H1 (cell line): Measurements from ENCODE around the gene ABHD11. TPM values are rescaled to one million over a fixed set of nuclear protein-coding genes. Genes with fewer than 3 reads are reported as not detected.

Experiments
- CHD7 ChIP-seq: fragments of 300-600 bp; sonication (generic); IDR thresholded peaks from 2 replicates; pipeline ENCODE4 v1.7.1; 2012; ENCODE audit warnings: low read length, moderate library complexity, mild to moderate bottlenecking, inconsistent platforms; ENCODE audit not compliant: insufficient replicate concordance
- KDM1A ChIP-seq: fragments of 200-600, 300-600 bp; sonication (generic); IDR thresholded peaks from 2 replicates; pipeline ENCODE4 v1.7.1; 2016; ENCODE audit warnings: mild to moderate bottlenecking, low read length, borderline replicate concordance
- polyA plus RNA-seq, 7 experiments: library from polyadenylated mRNA; depleted of rRNA in 3 of 7; stranded (reverse) in 5 of 7; unstranded in 2 of 7; fragments of >200 nt in 5 of 7; fragments of 200-250 nt in 2 of 7; gene quantifications; 1 replicate in 5 of 7; 2 replicates in 1 of 7; 4 replicates in 1 of 7; pipeline versions ENCODE4 v1.2.1 to v1.2.3, GENCODE V29; 2011 to 2013; ENCODE audit warnings: missing spikeins in 2 of 7, mixed read lengths in 2 of 7
- total RNA-seq: library from RNA; stranded (reverse); fragmentation: NEBNext Ultra II Directional; extraction: Animal tissue kit (Norgen Biotek cat#: 25700); gene quantifications from 2 replicates; pipeline ENCODE4 v1.2.1, GENCODE V29; 2021

ABHD11 gene
- total and polyA plus RNA-seq, 2 of the 8 experiments (the other 6 are each of a cell fraction or from before 2014, with no cell fraction given): 19.8 to 42.2 TPM

GRCh38 chr7:73728551-73728950, 10.1 kb downstream of the ABHD11 start (continued):
- TF ChIP-seq CHD7 (no peak), KDM1A (no peak)
